GM18505 (cell line): Measurements from ENCODE around the gene TRMU.

ENCODE experiments used
- ATAC-seq: cut with Tn5 transposase; IDR thresholded peaks from one replicate; pipeline ENCODE4 v1.9.1; 2021; ENCODE audit not compliant: unreplicated experiment
- POLR2A ChIP-seq: IDR thresholded peaks from 4 replicates; pipeline ENCODE4 v1.6.1; 2011; ENCODE audit warnings: borderline replicate concordance; ENCODE audit not compliant: insufficient read depth, insufficient read length; ENCODE audit errors: extremely low read depth

TRMU gene

DNA sequence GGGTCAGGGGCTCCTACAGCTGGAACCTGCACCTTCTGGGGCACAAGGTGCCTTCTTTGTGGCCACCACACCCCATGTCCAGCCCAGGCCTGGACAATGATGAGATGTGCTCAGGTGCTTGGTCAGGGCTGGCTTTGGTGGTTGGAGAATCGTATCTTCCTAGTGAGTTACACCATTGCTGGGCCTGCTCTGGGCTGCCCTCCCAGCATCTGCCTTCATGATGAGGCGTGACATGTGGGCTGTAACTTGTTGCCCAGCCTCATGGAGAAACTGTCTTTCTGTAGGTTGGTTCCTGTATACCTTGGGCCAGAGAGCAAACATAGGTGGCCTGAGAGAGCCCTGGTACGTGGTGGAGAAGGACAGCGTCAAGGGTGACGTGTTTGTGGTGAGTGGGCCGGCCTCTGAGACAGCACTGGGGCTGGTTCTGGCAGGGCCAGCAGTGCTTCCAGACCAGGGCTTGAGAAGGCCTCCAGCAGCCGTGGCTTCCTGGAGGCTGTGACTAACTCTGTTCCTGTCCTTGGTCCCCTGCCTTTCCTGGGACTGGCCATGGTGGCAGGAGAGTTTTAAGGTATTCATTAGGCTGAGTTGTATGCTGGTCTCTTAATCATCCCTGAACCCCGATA lies 18.1 kb downstream of the TRMU start:
- ATAC-seq: no peak
- no peak for TF ChIP-seq POLR2A

DNA sequence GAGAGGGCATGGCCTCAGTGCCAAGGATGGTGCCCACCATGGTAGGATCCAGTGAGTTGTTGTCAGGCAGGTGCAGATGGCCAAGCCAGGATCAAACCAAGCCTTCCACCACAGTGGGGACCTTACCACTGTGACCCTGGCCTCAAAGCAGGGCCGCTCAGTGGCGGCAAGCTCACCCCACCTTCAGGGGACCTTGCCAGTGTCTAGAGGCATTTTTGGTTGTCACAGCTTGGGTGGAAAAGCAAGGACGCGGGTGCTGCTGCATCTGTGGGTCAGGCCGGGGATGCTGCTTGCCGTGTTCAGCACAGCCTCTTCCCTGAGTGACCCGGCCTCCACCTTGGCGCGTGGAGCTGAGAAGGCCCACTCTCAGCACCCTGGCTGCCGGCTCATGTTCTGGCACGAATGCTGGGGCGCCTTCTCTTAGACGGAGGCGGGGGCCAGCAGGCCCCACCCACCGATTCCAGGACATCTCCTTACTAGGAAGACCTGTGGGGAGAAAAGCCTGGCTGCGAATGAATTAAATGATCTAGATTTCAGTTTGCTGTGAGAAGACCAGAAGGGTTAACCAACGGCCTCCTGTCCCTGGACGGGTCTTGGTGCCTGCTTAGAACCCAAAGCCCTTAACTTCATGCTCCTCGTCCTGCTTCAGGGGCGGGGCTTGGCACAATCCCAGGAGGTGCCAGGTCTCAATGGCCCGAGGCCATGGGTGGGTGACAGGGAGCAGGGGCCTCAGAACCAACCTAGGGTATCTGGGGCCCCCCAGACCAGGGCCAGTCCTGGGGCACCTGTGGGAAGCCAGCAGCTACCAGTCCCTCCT lies 18.9 kb downstream of the TRMU start:
- TF ChIP-seq POLR2A: no peak
- ATAC-seq: no peak

GRCh38 chr22:46354993-46355305 lies 19.4 kb downstream of the TRMU start:
- no peak for ATAC-seq
- no peak for TF ChIP-seq POLR2A

DNA sequence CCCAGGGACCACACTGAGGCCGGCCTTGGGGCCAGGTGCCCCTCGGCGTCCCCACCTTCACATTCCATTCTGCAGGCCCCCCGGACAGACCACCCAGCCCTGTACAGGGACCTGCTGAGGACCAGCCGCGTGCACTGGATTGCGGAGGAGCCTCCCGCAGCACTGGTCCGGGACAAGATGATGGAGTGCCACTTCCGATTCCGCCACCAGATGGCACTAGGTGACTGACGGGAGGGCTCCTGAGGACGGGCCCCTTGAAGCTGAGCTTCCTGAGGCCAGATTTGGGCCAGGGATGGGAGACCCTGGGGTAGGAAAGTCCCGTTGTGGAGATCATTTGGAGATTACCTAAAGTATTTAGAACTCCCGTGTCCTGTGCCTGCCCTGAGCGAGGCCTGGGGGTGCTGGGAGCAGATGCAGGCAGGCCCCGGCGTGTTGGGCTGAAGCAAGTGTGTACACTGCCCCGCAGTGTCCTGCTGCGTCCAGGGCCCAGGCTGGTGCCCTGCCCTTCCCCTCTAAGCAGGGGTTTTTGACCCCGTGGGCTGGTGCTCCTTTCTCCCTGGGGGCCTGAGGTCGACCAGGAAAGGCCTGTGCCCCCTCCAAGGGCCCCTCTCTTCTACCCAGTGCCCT lies 20.0 kb downstream of the TRMU start:
- no peak for TF ChIP-seq POLR2A

GRCh38 chr22:46355996-46356471 lies 20.5 kb downstream of the TRMU start:
- no peak for TF ChIP-seq POLR2A
- ATAC-seq: no peak

More for the DNA sequence above, 20.0 kb downstream of the TRMU start:
- no peak for ATAC-seq

DNA sequence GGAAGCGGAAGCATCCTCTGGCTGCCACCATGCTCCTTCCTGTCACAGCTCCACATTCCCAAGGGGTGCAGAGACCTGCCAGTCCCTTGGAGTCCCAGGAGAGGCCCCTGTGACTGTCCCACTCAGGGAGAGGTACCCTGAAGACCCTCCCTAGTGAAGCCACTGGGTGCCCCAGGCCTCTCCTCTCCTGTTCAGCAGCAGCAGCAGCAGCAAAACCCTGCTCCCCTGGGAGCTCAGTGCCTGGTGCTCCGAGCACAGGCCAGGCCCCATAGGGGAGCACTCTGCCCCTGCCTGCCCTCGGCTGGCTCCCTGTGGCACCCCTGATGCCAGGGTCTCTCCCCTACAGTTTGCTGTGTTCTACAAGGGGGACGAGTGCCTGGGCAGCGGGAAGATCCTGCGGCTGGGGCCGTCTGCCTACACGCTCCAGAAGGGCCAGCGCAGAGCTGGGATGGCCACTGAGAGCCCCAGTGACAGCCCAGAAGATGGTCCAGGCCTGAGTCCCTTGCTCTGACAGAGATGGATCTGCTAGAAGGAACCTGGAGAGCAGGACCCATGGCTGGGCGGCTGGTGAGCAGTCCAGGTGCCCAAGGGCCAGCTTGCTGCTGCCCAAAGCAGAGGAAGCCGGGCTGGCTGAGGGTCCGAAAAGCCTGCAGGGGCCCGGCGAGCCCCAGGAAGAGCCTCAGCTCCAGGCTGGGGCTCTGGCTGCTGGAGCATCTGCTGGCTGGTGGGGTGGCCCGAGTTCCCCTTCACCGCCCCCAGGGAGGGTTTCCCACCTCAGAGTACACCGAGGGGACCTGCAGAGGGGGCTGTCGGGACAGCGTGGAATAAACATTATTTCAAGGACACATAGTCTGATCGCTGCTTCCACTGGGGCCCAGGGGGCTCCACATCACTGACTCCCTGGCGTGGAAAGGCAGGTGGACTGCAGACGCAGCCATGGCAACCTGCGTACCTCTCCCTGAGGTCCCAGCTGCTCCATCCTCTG lies 21.3 kb downstream of the TRMU start:
- no peak for ATAC-seq

DNA sequence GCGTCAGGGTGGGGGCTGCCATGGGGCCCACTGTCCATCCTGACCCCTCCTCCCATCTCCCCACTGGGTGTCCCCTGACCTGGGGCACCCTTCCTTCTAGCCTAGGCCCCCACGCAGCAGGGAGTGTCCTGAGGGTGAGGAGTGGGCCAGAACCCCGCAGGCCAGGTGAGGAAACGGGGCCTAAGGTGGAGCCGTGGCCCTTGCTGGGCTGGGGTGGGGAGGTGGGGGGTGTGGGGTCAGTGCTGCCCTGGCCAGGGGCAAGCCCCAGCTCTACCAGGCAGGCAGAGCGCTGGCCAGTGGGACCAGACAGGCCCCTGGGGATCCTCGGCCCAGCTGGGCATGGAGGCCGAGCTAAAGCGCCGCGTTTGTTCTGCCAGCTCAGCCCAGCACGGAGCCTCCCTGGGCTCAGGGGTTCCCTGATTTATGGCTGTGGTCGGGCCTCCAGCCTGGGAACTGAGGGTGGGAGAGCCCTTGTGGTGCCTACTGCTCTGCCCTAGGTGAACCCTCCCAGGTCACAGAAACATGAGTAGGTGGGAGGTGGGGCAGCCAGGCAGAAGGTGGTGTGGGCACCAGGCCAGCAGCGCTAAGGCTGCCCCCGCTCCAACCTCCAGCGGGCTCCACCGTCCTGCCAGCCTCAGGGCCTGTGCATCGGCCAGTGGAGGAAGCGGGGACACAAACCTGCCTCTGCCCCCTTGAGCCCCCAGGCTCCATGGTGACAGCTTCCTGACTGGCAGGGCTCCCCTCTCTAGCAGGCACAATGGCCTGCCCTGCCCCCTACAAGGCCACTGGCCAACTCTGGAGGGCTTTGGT lies 22.4 kb downstream of the TRMU start:
- TF ChIP-seq POLR2A: no peak
- no peak for ATAC-seq

More for the DNA sequence above, 21.3 kb downstream of the TRMU start:
- no peak for TF ChIP-seq POLR2A

- no peak for TF ChIP-seq POLR2A
- no peak for ATAC-seq
These were observed 23.3 kb downstream of the TRMU start for GRCh38 chr22:46358766-46359165.

DNA sequence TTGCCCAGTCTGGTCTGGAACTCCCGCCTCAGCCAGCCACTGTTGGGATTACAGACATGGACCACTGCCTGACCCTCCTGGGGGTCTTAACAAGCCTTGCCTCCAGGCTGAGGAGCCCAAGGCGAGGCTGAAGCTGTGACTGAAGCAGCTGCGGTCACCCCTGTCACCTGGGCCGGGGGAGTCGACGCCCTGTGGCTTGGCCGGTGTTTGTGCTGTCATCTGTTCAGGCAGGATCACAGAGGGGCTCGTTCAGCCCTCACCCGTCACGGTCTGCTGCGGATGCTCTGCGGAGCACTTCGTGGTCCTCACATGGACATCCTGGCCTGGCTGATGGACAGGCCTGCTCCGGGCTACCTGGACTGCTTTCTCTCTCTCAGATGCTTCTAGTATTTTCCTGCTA lies 23.8 kb downstream of the TRMU start:
- ATAC-seq: no peak
- TF ChIP-seq POLR2A: no peak

DNA sequence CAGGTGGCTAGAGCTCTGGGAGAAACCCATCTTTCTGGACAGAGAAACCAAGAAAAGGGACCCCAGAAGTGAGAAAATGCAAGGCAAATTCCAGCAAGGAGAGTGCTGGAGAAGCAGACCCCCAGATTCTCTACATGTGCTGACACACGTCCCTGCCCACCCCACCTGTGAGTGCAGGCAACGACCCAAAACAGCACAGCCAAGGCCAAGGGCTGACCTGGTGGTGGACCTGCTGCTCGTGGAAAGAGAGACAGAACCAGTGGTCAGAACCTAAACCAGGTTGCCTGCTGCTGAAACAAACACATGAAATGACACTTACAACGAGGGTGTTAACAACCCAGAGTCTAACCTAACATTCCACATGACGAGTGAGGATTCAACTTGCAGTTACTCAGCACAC lies 24.6 kb downstream of the TRMU start:
- no peak for TF ChIP-seq POLR2A
- no peak for ATAC-seq

DNA sequence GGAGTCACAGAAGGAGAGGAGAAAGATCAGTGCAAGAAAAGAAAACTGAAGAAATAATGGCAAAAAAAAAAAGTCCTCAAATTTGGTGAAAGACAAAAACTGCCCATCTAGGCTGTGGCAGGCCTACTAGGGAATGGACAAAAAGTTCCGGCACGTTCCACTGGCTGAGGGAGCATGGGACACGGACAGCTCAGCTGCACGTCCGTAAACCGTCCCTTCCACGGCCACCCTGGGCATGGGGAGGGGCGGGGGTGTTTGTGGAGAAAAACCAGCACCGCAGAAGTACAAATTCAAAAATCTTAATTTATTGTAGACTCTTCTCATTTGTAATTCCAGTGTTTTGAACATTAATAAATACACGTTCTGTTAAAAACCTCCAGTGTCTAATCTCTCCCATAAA lies 25.4 kb downstream of the TRMU start:
- no peak for ATAC-seq
- no peak for TF ChIP-seq POLR2A

GRCh38 chr22:46361826-46362202 lies 26.3 kb downstream of the TRMU start:
- TF ChIP-seq POLR2A: no peak

More at GRCh38 chr22:46361826-46362202, 26.3 kb downstream of the TRMU start:
- no peak for ATAC-seq
